Mononuclear cell (primary cell): ENCODE measurements around the gene PIKFYVE. TPM values are rescaled to one million over a fixed set of nuclear protein-coding genes. Genes with fewer than 3 reads are reported as not detected.
"Not testable (repeated sequence)": the region's sequence is repeated elsewhere in the genome, so short reads cannot be mapped to it uniquely, and the experiment has no call there.

Experiments
- H3K27me3 ChIP-seq: 2 replicates; pipeline ENCODE4 v1.6.0; 2011; ENCODE audit warnings: low read length, control low read depth; ENCODE audit not compliant: insufficient read depth
- H3K4me1 ChIP-seq: 2 replicates; pipeline ENCODE4 v1.5.1; 2011; ENCODE audit warnings: mild to moderate bottlenecking, low read length, control low read depth; ENCODE audit not compliant: insufficient read depth
- H3K4me3 ChIP-seq: 2 replicates; pipeline ENCODE4 v1.5.1; 2011; ENCODE audit warnings: mild to moderate bottlenecking, low read length, moderate library complexity
- H3K9me3 ChIP-seq: 2 replicates; pipeline ENCODE4 v1.5.1; 2011; ENCODE audit warnings: low read depth, mild to moderate bottlenecking, control low read depth, low read length
- total RNA-seq: library from RNA; depleted of rRNA; stranded (reverse); fragments of >200 nt; gene quantifications from one replicate; pipeline ENCODE4 v1.2.3, GENCODE V29; 2012

Gene PIKFYVE
- 59.6 TPM for total RNA-seq

- H3K9me3 ChIP-seq: no peaks in the 10 kb centered on the region
- peaks cover 44% of the 10 kb centered on the region for H3K4me1 ChIP-seq
- H3K4me3 ChIP-seq: peak within 1 kb of the TSS; percentile 68
- no peaks in the 10 kb centered on the region for H3K27me3 ChIP-seq
Measured at GRCh38 chr2:208265801-208266552, at the start of gene PIKFYVE. Gene PIKFYVE (plus strand): TSS chr2:208266255. CDS start chr2:208271520, 5,265 bp downstream.

DNA sequence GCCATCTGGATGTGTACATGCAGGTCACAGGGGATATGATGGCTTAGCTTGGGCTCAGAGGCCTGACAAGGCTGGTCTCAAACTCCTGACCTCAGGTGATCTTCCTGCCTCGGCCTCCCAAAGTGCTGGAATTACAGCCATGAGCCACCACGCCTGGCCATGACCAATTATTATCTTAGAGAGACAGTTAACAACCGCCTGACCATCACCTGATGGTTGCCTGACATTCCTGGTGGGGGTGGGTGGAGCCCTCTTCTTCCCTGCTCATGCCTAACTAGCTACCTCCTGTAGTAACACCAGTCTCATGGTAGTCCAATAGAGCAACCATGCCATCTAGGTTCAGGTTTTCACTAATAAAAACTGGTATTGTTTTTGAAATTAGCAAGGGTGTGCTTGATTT, 44.2 kb upstream of the PIKFYVE start:
- not testable (repeated sequence) for H3K9me3 ChIP-seq, H3K4me3 ChIP-seq, H3K27me3 ChIP-seq, H3K4me1 ChIP-seq

GRCh38 chr2:208222351-208222750, 43.7 kb upstream of the PIKFYVE start:
- Histone ChIP-seq H3K27me3 (no peaks in the 10 kb centered on the region), H3K4me1 (no peaks in the 10 kb centered on the region), H3K9me3 (no peaks in the 10 kb centered on the region), H3K4me3 (no peak overlapping the region)

DNA sequence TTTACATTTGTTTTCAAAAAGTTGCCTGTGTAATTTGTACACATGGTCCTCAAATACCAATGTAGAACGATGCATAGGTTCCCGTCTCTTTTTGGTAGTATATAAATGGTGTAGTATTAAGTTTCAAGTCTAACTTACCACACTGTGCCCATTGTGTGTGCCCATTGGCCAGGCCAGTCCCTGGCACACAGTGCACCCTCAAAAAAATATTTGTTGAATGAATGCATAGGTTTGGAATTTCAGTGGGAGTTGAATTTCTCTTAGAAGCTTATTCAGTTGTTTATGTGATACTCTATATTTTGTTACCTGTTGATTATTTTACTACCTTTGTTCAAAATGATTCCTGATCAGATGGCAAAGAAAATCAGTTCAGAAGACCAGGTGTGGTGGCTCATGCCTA, 41.3 kb upstream of the PIKFYVE start:
- Histone ChIP-seq H3K4me3 (no peak overlapping the region), H3K4me1 (no peaks in the 10 kb centered on the region), H3K9me3 (no peaks in the 10 kb centered on the region), H3K27me3 (no peaks in the 10 kb centered on the region)

GRCh38 chr2:208227581-208228232, 38.3 kb upstream of the PIKFYVE start:
- H3K4me3 ChIP-seq: no peak overlapping the region
- H3K27me3 ChIP-seq: no peaks in the 10 kb centered on the region
- H3K4me1 ChIP-seq: no peaks in the 10 kb centered on the region
- H3K9me3 ChIP-seq: peaks cover 8% of the 10 kb centered on the region

DNA sequence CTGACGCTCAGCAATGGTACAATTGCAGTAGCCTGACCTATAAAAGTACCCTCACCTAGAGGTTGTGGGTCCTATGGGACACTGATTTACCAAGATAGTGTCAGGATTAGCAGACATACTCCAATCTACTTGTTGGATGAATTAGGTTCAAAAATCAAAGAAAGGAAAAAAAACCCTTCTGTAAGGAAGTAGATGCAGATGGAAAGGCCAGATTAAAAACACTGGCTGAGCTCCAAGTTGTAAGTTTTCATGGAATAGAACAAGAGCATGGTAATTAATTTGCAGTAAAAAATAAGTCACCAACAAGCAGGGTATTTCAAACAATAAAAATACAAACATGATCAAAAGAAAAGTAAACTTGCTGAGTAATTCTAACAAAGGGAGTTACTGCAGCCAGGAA, 37.6 kb upstream of the PIKFYVE start:
- Histone ChIP-seq H3K27me3 (no peaks in the 10 kb centered on the region), H3K4me1 (no peaks in the 10 kb centered on the region), H3K9me3 (peaks cover 11% of the 10 kb centered on the region), H3K4me3 (no peak overlapping the region)

GRCh38 chr2:208234786-208235185, 31.3 kb upstream of the PIKFYVE start:
- H3K9me3 ChIP-seq: peaks cover 11% of the 10 kb centered on the region
- H3K4me1 ChIP-seq: no peaks in the 10 kb centered on the region
- no peak overlapping the region for H3K4me3 ChIP-seq
- H3K27me3 ChIP-seq: no peaks in the 10 kb centered on the region

DNA sequence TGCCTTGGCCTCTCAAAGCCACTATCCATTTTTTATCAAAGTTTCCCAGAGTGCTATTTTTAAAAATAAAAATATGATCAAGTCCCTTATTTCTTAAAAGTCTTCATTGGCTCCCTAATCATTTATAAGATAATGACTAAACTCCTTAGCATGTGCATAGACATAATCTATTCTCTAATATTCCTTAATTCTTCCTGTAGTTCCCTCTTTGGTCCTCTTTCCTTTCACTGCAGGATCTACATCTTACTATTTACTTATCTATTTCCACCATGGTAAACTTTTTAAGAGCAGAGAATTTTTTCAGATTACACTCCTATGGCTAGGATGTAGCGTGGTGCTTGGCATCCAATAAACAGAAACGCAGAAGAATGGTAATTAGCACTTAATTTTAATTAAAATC, 30.2 kb upstream of the PIKFYVE start:
- no peak overlapping the region for H3K4me3 ChIP-seq
- no peaks in the 10 kb centered on the region for H3K27me3 ChIP-seq
- H3K9me3 ChIP-seq: peaks cover 11% of the 10 kb centered on the region
- no peaks in the 10 kb centered on the region for H3K4me1 ChIP-seq

GRCh38 chr2:208239770-208240493, 26.1 kb upstream of the PIKFYVE start:
- H3K4me1 ChIP-seq: no peaks in the 10 kb centered on the region
- H3K27me3 ChIP-seq: no peaks in the 10 kb centered on the region
- H3K9me3 ChIP-seq: no peaks in the 10 kb centered on the region
- no peak overlapping the region for H3K4me3 ChIP-seq

DNA sequence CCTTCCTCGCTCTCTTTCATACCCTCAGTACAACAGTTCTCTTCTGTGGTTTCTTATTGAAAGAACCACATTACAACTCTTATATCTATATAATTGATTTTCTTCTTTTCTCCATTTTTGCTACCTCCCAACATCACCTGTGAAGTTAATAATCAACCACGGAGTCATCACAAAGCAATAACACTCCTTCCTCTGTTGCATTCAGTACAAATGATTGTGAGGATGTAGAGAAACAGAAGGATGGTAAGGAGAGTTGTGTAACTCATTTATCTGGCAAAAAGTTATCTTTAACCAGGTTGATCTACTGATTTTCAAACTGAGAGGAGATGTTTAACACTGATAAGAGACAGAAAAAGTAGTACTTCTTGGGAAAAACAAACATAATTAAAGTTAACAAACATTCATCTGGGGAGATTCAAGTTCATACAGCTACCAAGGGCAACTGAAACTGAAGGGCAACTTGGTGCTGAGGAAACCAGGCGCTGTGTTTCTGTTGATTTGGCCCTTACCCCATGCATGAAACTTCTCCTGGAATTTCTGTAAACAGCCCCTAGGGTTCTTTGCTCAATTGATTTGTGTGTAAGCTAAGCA, 25.3 kb upstream of the PIKFYVE start:
- no peak overlapping the region for H3K4me3 ChIP-seq
- no peaks in the 10 kb centered on the region for H3K4me1 ChIP-seq
- no peaks in the 10 kb centered on the region for H3K9me3 ChIP-seq
- H3K27me3 ChIP-seq: no peaks in the 10 kb centered on the region

DNA sequence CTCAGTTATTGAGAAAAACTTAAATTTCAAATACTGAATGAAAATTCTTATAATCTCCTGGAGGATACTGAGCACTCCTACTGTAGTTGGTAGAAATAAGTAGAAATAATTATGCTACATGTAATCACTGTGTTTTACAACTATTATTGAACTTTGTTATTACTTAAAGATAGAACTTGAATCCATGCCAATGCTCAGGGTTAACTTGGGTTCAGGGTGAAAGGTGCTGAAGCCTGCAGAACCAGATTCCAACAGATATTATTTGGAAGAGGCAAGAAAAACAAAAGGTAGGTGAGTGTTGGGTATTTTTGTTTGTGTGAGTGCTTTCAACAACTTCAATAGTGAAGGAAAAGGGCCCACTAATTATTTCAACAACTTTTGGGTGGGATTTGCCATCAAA, 21.6 kb upstream of the PIKFYVE start:
- no peaks in the 10 kb centered on the region for H3K27me3 ChIP-seq
- no peaks in the 10 kb centered on the region for H3K4me1 ChIP-seq
- H3K4me3 ChIP-seq: no peak overlapping the region
- H3K9me3 ChIP-seq: no peaks in the 10 kb centered on the region

GRCh38 chr2:208245746-208246145, 20.3 kb upstream of the PIKFYVE start:
- Histone ChIP-seq H3K27me3 (no peaks in the 10 kb centered on the region), H3K4me3 (no peak overlapping the region), H3K4me1 (peaks cover 9% of the 10 kb centered on the region), H3K9me3 (no peaks in the 10 kb centered on the region)

- no peaks in the 10 kb centered on the region for H3K27me3 ChIP-seq
- no peaks in the 10 kb centered on the region for H3K9me3 ChIP-seq
- H3K4me1 ChIP-seq: peaks cover 36% of the 10 kb centered on the region
- no peak overlapping the region for H3K4me3 ChIP-seq
Measured at GRCh38 chr2:208248601-208249000, 17.5 kb upstream of the PIKFYVE start.

DNA sequence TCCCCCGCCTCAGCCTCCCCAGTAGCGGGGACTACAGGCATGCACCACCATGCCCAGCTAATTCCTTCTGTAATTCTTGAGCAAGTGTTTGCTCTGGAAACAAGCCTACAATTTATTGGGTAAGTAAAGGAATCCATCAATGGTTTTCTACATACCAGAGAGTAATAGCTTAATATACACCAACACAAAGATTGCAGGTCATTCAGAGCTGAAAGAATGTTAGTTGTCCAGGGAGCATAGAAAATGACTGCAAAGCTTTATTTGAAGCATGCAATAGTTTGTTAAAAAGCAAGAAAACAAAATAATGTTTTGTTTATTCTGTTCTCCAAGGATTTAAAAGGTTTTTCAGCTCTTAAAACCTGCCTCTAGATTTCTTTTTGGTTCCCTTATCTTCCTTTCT, 16.8 kb upstream of the PIKFYVE start:
- Histone ChIP-seq H3K4me1 (peaks cover 43% of the 10 kb centered on the region), H3K4me3 (no peak overlapping the region), H3K27me3 (no peaks in the 10 kb centered on the region), H3K9me3 (no peaks in the 10 kb centered on the region)

- Histone ChIP-seq H3K4me1 (peaks cover 48% of the 10 kb centered on the region), H3K27me3 (no peaks in the 10 kb centered on the region), H3K9me3 (no peaks in the 10 kb centered on the region), H3K4me3 (no peak overlapping the region)
Measured at GRCh38 chr2:208250388-208250787, 15.7 kb upstream of the PIKFYVE start.
